Adrenal gland (tissue), 5 donors: Measurements from ENCODE around the gene KCNN4.

Experiments used
- CTCF ChIP-seq, 6 experiments: fragments of 450-650 bp in 4 of 6; fragments of 200-600 bp in 2 of 6; sonication (generic) in 1 of 6; IDR thresholded peaks; 1 replicate in 5 of 6; 2 replicates in 1 of 6; pipeline versions ENCODE4 v1.5.1 to v1.8.0; 2016 to 2021; ENCODE audit warnings: antibody characterized with exemption in 6 of 6, mild to moderate bottlenecking in 2 of 6, moderate library complexity in 1 of 6
- POLR2A ChIP-seq, 2 donors: fragments of 450-650 bp; IDR thresholded peaks; one replicate each; pipeline ENCODE4 v1.6.1; 2017; ENCODE audit warnings: antibody characterized with exemption in 2 of 2, mild to moderate bottlenecking in 2 of 2, moderate library complexity in 1 of 2
- donor health status: DM: no; HTN: no; CAD: no.

GRCh38 chr19:43778651-43779050, 2.1 kb downstream of the KCNN4 start:
- TF ChIP-seq CTCF (IDR thresholded peaks at IDR 0.05) = no peak
- no peak for TF ChIP-seq POLR2A (IDR thresholded peaks at IDR 0.05)
